Measurements from ENCODE around the gene HSD17B14. TPM values are rescaled to one million over a fixed set of nuclear protein-coding genes. Genes with fewer than 3 reads are reported as not detected.

Gene HSD17B14
- total and polyA plus RNA-seq, 9 of the 15 experiments (the other 6 are each of a cell fraction or from before 2014, with no cell fraction given), result 0.16 TPM; not detected in 8

DNA sequence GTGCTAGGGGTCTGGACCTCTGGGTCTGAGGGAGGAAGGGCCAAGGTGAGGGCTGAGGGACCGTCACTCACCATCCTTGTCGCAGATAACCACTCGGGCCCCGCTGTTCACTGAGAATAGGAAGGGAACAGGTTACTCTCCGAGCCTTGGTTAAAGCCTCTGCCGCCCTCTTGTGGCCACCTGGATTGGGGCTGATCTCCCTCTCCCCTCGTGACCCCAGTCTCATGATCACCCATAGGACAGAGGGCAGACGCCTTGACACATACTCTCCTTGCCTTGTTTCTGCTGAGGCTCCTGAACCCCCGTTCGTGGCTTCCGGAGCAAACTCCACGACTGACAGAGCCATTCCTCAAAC is 580 bp downstream of the HSD17B14 start (continued):
- TF ChIP-seq, protein P1, sequence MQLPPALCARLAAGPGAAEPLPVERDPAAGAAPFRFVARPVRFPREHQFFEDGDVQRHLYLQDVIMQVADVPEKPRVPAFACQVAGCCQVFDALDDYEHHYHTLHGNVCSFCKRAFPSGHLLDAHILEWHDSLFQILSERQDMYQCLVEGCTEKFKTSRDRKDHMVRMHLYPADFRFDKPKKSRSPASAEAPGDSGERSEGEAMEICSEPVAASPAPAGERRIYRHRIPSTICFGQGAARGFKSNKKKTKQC (CRISPR knock-in tag; IDR thresholded peaks at IDR 0.05), result no peak
- TF ChIP-seq, protein P2, sequence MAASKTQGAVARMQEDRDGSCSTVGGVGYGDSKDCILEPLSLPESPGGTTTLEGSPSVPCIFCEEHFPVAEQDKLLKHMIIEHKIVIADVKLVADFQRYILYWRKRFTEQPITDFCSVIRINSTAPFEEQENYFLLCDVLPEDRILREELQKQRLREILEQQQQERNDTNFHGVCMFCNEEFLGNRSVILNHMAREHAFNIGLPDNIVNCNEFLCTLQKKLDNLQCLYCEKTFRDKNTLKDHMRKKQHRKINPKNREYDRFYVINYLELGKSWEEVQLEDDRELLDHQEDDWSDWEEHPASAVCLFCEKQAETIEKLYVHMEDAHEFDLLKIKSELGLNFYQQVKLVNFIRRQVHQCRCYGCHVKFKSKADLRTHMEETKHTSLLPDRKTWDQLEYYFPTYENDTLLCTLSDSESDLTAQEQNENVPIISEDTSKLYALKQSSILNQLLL (CRISPR knock-in tag; IDR thresholded peaks at IDR 0.05; ENCODE audit: borderline replicate concordance), result no peak
- TF ChIP-seq HMGN3 (IDR thresholded peaks at IDR 0.05; ENCODE audit: borderline replicate concordance, extremely low read depth, insufficient read length, low read depth, low read length) (no peak), PML (IDR thresholded peaks at IDR 0.05; ENCODE audit: low read length) (no peak), SIN3A (IDR thresholded peaks at IDR 0.05; ENCODE audit: borderline replicate concordance in 2 of 2, control insufficient read depth in 1 of 2, low read depth in 2 of 2, low read length in 2 of 2) (no peak), RFX7 (CRISPR knock-in tag; IDR thresholded peaks at IDR 0.05) (no peak), PCBP2 (IDR thresholded peaks at IDR 0.05; ENCODE audit: low read depth, low read length, poor library complexity, severe bottlenecking) (no peak), ETV5 (CRISPR knock-in tag; IDR thresholded peaks at IDR 0.05; ENCODE audit: low read depth) (no peak), ZFP30 (CRISPR knock-in tag; IDR thresholded peaks at IDR 0.05; ENCODE audit: borderline replicate concordance) (no peak)
- TF ChIP-seq, protein P3, sequence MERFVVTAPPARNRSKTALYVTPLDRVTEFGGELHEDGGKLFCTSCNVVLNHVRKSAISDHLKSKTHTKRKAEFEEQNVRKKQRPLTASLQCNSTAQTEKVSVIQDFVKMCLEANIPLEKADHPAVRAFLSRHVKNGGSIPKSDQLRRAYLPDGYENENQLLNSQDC (CRISPR knock-in tag; IDR thresholded peaks at IDR 0.05), result no peak
- TF ChIP-seq, protein P4, sequence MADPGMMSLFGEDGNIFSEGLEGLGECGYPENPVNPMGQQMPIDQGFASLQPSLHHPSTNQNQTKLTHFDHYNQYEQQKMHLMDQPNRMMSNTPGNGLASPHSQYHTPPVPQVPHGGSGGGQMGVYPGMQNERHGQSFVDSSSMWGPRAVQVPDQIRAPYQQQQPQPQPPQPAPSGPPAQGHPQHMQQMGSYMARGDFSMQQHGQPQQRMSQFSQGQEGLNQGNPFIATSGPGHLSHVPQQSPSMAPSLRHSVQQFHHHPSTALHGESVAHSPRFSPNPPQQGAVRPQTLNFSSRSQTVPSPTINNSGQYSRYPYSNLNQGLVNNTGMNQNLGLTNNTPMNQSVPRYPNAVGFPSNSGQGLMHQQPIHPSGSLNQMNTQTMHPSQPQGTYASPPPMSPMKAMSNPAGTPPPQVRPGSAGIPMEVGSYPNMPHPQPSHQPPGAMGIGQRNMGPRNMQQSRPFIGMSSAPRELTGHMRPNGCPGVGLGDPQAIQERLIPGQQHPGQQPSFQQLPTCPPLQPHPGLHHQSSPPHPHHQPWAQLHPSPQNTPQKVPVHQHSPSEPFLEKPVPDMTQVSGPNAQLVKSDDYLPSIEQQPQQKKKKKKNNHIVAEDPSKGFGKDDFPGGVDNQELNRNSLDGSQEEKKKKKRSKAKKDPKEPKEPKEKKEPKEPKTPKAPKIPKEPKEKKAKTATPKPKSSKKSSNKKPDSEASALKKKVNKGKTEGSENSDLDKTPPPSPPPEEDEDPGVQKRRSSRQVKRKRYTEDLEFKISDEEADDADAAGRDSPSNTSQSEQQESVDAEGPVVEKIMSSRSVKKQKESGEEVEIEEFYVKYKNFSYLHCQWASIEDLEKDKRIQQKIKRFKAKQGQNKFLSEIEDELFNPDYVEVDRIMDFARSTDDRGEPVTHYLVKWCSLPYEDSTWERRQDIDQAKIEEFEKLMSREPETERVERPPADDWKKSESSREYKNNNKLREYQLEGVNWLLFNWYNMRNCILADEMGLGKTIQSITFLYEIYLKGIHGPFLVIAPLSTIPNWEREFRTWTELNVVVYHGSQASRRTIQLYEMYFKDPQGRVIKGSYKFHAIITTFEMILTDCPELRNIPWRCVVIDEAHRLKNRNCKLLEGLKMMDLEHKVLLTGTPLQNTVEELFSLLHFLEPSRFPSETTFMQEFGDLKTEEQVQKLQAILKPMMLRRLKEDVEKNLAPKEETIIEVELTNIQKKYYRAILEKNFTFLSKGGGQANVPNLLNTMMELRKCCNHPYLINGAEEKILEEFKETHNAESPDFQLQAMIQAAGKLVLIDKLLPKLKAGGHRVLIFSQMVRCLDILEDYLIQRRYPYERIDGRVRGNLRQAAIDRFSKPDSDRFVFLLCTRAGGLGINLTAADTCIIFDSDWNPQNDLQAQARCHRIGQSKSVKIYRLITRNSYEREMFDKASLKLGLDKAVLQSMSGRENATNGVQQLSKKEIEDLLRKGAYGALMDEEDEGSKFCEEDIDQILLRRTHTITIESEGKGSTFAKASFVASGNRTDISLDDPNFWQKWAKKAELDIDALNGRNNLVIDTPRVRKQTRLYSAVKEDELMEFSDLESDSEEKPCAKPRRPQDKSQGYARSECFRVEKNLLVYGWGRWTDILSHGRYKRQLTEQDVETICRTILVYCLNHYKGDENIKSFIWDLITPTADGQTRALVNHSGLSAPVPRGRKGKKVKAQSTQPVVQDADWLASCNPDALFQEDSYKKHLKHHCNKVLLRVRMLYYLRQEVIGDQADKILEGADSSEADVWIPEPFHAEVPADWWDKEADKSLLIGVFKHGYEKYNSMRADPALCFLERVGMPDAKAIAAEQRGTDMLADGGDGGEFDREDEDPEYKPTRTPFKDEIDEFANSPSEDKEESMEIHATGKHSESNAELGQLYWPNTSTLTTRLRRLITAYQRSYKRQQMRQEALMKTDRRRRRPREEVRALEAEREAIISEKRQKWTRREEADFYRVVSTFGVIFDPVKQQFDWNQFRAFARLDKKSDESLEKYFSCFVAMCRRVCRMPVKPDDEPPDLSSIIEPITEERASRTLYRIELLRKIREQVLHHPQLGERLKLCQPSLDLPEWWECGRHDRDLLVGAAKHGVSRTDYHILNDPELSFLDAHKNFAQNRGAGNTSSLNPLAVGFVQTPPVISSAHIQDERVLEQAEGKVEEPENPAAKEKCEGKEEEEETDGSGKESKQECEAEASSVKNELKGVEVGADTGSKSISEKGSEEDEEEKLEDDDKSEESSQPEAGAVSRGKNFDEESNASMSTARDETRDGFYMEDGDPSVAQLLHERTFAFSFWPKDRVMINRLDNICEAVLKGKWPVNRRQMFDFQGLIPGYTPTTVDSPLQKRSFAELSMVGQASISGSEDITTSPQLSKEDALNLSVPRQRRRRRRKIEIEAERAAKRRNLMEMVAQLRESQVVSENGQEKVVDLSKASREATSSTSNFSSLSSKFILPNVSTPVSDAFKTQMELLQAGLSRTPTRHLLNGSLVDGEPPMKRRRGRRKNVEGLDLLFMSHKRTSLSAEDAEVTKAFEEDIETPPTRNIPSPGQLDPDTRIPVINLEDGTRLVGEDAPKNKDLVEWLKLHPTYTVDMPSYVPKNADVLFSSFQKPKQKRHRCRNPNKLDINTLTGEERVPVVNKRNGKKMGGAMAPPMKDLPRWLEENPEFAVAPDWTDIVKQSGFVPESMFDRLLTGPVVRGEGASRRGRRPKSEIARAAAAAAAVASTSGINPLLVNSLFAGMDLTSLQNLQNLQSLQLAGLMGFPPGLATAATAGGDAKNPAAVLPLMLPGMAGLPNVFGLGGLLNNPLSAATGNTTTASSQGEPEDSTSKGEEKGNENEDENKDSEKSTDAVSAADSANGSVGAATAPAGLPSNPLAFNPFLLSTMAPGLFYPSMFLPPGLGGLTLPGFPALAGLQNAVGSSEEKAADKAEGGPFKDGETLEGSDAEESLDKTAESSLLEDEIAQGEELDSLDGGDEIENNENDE (IDR thresholded peaks at IDR 0.05; ENCODE audit: low read depth, low read length), result no peak
- TF ChIP-seq, protein P5, sequence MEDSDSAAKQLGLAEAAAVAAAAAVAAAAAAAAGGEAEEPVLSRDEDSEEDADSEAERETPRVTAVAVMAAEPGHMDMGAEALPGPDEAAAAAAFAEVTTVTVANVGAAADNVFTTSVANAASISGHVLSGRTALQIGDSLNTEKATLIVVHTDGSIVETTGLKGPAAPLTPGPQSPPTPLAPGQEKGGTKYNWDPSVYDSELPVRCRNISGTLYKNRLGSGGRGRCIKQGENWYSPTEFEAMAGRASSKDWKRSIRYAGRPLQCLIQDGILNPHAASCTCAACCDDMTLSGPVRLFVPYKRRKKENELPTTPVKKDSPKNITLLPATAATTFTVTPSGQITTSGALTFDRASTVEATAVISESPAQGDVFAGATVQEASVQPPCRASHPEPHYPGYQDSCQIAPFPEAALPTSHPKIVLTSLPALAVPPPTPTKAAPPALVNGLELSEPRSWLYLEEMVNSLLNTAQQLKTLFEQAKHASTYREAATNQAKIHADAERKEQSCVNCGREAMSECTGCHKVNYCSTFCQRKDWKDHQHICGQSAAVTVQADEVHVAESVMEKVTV (CRISPR knock-in tag; IDR thresholded peaks at IDR 0.05), result peak; percentile 75

Measured in K562 (cell line).